Activated effector memory CD4-positive, alpha-beta T cell treated with Interleukin-2 at 50 U/mL for 16 hours (primary cell): ENCODE results near the gene CCN2.

Experiments used
- DNase-seq: peaks from one replicate; pipeline ENCODE4 v3.0.0-alpha.2; 2020

CCN2 gene, protein sequence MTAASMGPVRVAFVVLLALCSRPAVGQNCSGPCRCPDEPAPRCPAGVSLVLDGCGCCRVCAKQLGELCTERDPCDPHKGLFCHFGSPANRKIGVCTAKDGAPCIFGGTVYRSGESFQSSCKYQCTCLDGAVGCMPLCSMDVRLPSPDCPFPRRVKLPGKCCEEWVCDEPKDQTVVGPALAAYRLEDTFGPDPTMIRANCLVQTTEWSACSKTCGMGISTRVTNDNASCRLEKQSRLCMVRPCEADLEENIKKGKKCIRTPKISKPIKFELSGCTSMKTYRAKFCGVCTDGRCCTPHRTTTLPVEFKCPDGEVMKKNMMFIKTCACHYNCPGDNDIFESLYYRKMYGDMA

GRCh38 chr6:131950767-131951575, at the start of gene CCN2:
TSS of gene CCN2 (minus strand) at chr6:131951372. CDS start at chr6:131951172, 200 bp downstream.
- DNase-seq, result no peak

DNA sequence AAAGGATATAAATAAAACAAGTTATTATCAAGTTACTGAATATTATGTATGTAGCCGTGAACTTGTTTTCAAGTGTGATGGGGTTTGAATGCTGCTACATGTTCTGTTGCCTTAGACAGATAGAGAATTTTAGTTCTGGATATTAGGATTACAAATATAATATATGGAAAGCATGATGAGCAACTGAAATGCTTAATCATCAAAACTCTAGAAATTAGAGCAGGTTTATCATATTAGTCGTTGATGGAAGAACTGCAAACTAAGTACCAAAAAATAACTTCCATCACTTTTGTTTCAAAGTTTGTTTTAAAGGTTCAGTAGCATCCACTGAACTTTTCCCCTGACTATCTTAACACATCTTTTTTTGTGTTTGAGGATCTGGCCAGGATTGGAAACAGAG, 49.1 kb upstream of the CCN2 start:
- no peak for DNase-seq

DNA sequence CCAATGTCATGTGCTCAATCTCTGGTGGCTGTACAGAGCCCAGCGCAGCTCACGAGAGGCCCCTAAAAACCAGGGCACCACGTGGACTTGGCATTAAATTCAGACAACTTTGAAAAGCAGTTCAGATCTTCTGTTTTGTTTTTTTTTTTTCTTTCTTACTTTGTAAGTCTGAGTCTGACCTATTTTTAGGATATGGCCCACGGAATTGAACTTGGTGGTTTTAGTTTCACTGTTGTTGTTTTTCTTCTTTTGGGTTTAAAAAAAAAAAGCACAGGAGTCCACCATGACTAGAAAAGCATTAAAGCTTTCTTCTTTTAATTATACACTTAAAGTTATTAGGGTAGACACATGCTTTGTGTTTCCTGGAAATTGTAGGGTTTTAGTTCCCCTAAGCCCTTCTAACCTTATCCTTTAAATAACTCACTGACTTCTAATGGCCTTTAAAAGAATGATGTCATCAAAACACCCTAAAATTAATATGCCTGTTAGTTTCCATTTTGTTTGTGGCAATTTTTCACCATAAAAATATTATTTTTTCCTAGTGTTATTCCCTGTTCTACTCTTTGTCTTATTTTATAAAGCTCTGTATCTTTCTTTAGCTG, 48.5 kb upstream of the CCN2 start:
- no peak for DNase-seq

- DNase-seq, result no peak
These were observed 47.2 kb upstream of the CCN2 start for GRCh38 chr6:131998255-131998982.

DNA sequence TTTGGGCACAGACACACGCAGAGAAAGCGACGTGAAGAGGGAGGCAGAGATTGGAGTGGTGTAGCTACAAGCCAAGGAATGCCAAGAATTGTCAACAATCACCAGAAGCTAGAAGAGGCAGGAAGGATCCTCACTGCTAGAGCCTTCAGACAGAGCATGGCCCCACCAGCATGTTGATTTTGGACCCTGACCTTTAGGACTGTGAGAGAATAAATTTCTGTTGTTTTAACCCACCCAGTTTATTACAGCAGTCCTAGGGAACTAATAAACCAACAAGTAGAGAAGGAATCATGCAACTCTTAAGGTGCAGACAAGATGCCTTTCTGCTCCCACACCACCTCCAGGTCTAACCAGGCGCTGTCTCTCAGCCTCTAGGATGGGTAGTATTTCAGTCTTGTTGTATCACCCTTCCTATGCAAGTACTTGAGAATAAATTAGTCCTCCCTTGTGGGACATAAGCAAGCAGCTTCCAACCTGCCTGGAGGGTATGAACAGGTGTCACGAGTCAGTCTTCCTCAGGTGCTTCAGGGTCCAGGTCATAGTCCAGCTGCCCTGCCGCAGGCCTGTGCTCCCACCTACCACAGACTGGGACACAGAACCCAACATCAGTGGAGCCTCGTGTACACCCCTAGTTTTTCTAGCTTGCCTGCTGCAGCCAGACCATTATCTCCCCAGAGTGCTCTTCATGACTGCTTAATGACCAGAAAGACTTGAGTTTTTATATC, 46.4 kb upstream of the CCN2 start:
- no peak for DNase-seq

DNA sequence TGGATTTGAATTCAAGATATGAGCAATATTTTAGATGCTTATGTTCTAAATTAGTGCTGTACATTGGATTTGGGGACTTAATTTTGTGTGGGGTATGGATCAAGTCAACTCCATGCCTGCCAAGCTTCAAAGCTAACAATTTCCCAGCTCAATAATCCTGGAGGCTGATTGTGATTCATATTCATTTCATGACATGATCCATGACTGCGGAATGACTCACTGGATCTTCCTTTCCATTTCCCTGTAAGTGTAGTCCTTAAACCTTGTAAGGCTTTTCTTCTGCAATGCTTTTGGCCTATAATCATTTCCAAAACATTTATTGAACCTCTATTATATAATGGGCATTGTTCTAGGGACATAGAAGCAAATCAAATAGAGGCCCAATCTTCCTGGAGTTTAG, 44.7 kb upstream of the CCN2 start:
- no peak for DNase-seq

DNA sequence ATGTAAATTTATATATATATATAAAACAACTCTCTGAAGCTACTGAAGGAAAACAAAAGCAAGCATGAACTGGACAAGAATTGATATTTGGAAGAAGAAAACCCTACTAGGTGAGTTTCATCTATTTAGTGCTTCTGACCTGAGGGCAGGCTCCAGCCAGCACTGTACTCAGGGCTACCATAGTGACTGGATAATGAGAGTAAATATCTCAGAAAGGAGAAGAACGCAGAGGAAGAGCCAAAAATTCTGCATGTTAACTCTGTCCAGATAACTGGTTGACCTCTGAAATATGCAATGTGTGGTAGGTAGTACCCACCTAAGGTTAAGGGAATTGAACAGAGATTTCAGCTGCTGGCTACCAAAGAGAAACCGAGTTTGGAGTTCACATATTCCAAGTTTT, 41.4 kb upstream of the CCN2 start:
- DNase-seq, result no peak

- DNase-seq, result no peak
These were observed 37.9 kb upstream of the CCN2 start for GRCh38 chr6:131989036-131989435.

DNA sequence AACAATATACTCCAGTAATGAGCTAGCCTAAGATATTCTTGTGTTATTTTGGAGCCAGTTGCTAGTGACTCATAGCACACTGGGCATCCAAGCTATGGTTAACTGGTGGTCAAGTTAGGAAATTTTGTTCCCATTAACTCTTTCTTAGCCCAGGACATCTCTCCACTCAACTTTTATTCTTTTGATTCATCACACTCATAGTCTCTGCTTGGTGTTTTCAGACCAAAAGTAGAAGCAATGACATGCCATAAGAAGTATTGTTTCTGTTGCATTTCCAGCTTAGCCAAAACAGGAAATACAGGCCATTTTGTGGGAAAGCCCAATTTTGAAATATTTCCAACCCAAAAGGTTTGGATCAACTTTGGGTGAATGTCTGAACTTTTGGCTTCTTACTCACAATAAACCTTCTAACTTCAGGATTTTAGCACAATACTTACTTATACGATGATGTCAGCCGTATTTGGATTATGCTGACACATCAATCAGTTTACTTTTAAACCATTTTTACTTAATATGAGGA, 31.6 kb upstream of the CCN2 start:
- no peak for DNase-seq

GRCh38 chr6:131981624-131981978, 30.4 kb upstream of the CCN2 start:
- DNase-seq, result no peak

DNA sequence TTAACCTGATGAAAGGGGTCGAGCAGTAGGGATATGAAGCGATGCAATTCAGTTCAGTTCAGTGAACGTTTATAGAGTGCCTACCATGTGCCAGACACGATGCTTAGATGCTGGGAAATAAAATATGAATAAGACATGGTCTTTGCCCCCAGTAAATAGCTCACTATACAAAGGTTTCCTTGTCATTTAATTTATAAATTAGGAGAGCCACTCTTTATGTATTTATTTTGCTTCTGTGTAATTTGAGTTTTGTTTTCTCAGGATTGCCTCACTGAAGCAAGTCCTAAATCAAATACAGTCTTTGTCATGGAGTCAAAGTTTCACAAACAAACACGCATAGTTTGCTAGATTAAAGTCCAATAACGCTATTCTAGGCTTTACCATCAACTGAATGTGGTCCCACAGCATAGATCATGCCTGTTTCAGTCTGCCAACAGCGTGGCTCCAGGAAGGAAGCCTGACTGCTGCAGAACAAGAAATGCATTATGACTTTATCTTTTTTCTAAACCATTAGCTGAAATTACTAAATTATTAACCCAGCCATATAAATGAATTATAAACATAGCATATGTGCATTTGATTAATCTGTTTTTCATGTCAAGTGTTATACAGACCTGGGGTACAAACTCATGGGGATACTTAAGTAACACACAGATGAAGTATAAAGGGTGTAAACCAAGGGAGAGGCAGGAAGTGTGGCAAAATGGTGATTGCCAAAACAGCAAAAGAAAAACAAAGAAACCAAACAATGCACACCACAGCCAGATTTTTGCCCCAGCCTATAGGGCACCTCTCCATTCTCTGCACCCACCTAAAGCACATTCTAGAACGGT, 29.8 kb upstream of the CCN2 start:
- no peak for DNase-seq

GRCh38 chr6:131980338-131980790, 29.2 kb upstream of the CCN2 start:
- DNase-seq, result no peak

- no peak for DNase-seq
These were observed 28.6 kb upstream of the CCN2 start for GRCh38 chr6:131979515-131980337.

GRCh38 chr6:131978522-131978921, 27.4 kb upstream of the CCN2 start:
- DNase-seq, result no peak

GRCh38 chr6:131976545-131977061, 25.4 kb upstream of the CCN2 start:
- DNase-seq, result no peak

DNA sequence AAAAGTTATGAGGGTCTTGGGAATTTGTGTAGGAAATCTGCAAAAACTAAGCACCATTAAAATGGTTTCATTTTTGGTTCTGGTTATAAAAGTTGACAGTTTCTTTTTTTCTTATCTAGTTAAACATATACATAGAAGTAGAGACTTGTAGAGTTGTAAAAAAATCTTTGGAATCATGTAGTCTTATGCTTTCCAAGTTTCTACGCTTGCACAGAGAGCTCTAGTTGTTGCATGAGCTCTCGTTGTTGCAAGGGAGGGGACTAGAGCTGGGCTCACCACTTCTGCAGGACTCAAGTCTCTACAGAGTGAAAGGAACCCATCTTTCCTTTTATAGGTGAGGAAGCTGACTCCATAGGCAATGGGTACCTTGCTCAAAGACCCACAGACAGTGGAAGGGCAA, 21.6 kb upstream of the CCN2 start:
- DNase-seq, result no peak

DNA sequence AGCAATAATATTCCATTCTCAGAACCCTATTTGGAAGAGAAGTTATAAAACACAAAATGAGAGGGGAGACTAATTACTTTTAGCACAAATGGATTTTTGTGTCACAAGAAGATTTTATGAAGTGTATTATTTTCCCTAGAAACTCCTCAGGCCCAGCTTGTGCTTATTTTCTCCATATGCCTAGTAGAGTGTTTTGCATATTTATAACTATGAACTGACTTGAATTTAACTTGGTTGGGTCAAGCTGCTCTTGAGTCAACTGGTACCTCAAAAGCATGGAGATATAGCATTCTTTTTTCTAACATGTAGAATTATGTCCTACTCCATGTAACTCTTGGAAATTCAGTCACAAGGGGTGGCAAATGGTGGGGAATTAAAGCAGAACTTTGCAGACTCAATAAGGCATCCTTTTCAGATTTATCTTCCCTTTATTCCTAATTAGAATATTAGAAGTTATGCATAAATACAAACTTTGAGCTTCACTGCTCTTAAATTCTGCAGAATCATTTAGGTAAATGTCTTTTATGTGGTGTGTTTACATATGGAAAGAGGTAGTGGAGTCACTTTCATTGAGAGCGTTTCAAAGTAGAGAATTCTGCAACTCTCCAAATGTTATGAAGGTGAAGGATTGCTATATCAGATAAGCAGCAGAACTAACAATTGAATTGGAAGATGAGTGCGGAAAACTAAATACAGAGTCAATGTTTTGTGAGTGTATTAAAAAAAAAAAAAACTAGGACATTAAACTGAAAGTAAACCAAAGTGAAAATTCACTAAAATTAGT, 19.1 kb upstream of the CCN2 start:
- no peak for DNase-seq

- no peak for DNase-seq
These were observed 17.5 kb upstream of the CCN2 start for GRCh38 chr6:131968656-131969055.

GRCh38 chr6:131967948-131968347, 16.8 kb upstream of the CCN2 start:
- no peak for DNase-seq
